Trophoblast cell (in vitro differentiated cells and primary cell): ENCODE measurements around the gene TBCD.
"Not testable (repeated sequence)": the region's sequence is repeated elsewhere in the genome, so short reads cannot be mapped to it uniquely, and the experiment has no call there.

Experiments
- DNase-seq, 2 donors: peaks; one replicate each; pipeline ENCODE4 v3.0.0-alpha.2; 2016
- H2AFZ ChIP-seq: 2 replicates; pipeline ENCODE4 v1.6.1; 2013; ENCODE audit warnings: low read length, moderate library complexity, mild to moderate bottlenecking; ENCODE audit not compliant: insufficient read depth, poor library complexity
- H2AK5ac ChIP-seq: 2 replicates; pipeline ENCODE4 v1.6.1; 2013; ENCODE audit warnings: mild to moderate bottlenecking, low read length
- H2BK120ac ChIP-seq: 2 replicates; pipeline ENCODE4 v1.6.1; 2013; ENCODE audit warnings: low read length, mild to moderate bottlenecking, moderate library complexity; ENCODE audit not compliant: insufficient read depth, poor library complexity
- H2BK12ac ChIP-seq: 2 replicates; pipeline ENCODE4 v1.6.1; 2013; ENCODE audit warnings: mild to moderate bottlenecking, low read length, moderate library complexity
- H2BK5ac ChIP-seq: 2 replicates; pipeline ENCODE4 v1.6.1; 2013; ENCODE audit warnings: low read length, low read depth, moderate library complexity, mild to moderate bottlenecking; ENCODE audit not compliant: poor library complexity
- H3K14ac ChIP-seq: 2 replicates; pipeline ENCODE4 v1.6.1; 2013; ENCODE audit warnings: mild to moderate bottlenecking, low read length
- H3K18ac ChIP-seq: 2 replicates; pipeline ENCODE4 v1.6.1; 2013; ENCODE audit warnings: mild to moderate bottlenecking, low read length
- H3K23ac ChIP-seq: 2 replicates; pipeline ENCODE4 v1.6.1; 2013; ENCODE audit warnings: low read length
- H3K27ac ChIP-seq: 2 replicates; pipeline ENCODE4 v1.5.1; 2013; ENCODE audit warnings: low read depth, mild to moderate bottlenecking, inconsistent platforms, low read length, moderate library complexity
- H3K27me3 ChIP-seq: 2 replicates; pipeline ENCODE4 v1.6.1; 2013; ENCODE audit warnings: inconsistent platforms, mild to moderate bottlenecking, low read length, moderate library complexity; ENCODE audit not compliant: insufficient read depth
- H3K36me3 ChIP-seq, 2 experiments: 1 replicate in 1 of 2; 2 replicates in 1 of 2; pipeline ENCODE4 v1.6.1; 2013; ENCODE audit warnings: low read length in 2 of 2, mild to moderate bottlenecking in 2 of 2, moderate library complexity in 1 of 2; ENCODE audit not compliant: insufficient read depth in 2 of 2, control insufficient read depth in 1 of 2
- H3K4ac ChIP-seq: 2 replicates; pipeline ENCODE4 v1.6.1; 2013; ENCODE audit warnings: low read depth, mild to moderate bottlenecking, low read length, moderate library complexity
- H3K4me1 ChIP-seq, 2 experiments: 1 replicate in 1 of 2; 2 replicates in 1 of 2; pipeline ENCODE4 v1.6.1; 2013; ENCODE audit warnings: low read length in 2 of 2, mild to moderate bottlenecking in 2 of 2, moderate library complexity in 1 of 2; ENCODE audit not compliant: insufficient read depth in 2 of 2, control insufficient read depth in 1 of 2
- H3K4me2 ChIP-seq: 2 replicates; pipeline ENCODE4 v1.6.1; 2013; ENCODE audit warnings: inconsistent platforms, mild to moderate bottlenecking, low read length, moderate library complexity
- H3K4me3 ChIP-seq: 2 replicates; pipeline ENCODE4 v1.5.1; 2013; ENCODE audit warnings: mild to moderate bottlenecking, low read depth, low read length, inconsistent platforms
- H3K79me1 ChIP-seq: one replicate; pipeline ENCODE4 v1.6.1; 2013; ENCODE audit warnings: low read length
- H3K79me2 ChIP-seq: 2 replicates; pipeline ENCODE4 v1.6.1; 2013; ENCODE audit warnings: low read length, mild to moderate bottlenecking; ENCODE audit not compliant: control insufficient read depth, insufficient read depth, poor library complexity
- H3K9ac ChIP-seq: 2 replicates; pipeline ENCODE4 v1.6.1; 2013; ENCODE audit warnings: mild to moderate bottlenecking, low read length
- H3K9me3 ChIP-seq: 2 replicates; pipeline ENCODE4 v1.6.1; 2013; ENCODE audit warnings: low read depth, mild to moderate bottlenecking, control low read depth, inconsistent platforms, low read length; ENCODE audit not compliant: insufficient read depth
- H4K12ac ChIP-seq: 2 replicates; pipeline ENCODE4 v1.6.1; 2013; ENCODE audit warnings: low read depth, mild to moderate bottlenecking, low read length, moderate library complexity
- H4K8ac ChIP-seq: 2 replicates; pipeline ENCODE4 v1.6.1; 2013; ENCODE audit warnings: low read depth, mild to moderate bottlenecking, low read length, moderate library complexity
- H4K91ac ChIP-seq: one replicate; pipeline ENCODE4 v1.6.1; 2013; ENCODE audit warnings: low read depth, mild to moderate bottlenecking, low read length, moderate library complexity
- WGBS: extraction: QIAGEN DNeasy Blood & Tissue Kit; methylation state at CpG from one replicate; pipeline ENCODE4 v1.1.7; 2013; ENCODE audit warnings: missing lambda C conversion rate; ENCODE audit not compliant: insufficient read length, insufficient coverage; ENCODE audit errors: extremely low coverage; 5-methylcytosine and 5-hydroxymethylcytosine counted together

TBCD gene

DNA sequence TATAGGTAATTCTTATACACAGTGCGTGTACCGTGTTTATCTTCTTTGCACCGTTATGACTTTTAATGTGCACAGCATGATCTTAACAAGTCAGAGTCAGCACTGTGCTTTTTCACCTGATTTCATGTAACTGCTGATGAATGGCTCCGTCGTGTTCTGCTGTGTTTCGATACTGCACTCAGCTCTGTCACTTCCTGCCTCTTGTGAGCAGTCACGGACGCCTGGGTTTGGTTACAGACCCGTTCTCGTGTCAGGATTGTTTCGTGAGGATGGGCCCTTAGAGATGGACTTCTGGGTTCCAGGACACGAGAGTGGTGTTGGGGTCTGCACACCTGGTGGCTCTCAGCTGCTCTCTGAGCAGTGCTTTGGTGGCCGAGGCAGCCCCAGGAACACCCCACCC lies 24.6 kb downstream of the TBCD start:
- Histone ChIP-seq H3K4me3 (no peak overlapping the region), H3K9ac (no peak overlapping the region), H3K23ac (no peak overlapping the region), H3K36me3 (peaks cover 16 to 19% of the 10 kb centered on the region in 2 experiments), H4K91ac (no peak overlapping the region), H2AK5ac (no peak overlapping the region), H4K12ac (no peak overlapping the region), H3K4ac (no peak overlapping the region), H2BK5ac (no peak overlapping the region), H2BK12ac (no peak overlapping the region), H3K14ac (no peak overlapping the region), H3K4me2 (no peak overlapping the region), H3K18ac (no peak overlapping the region), H2BK120ac (no peak overlapping the region), H3K4me1 (no peaks in the 10 kb centered on the region), H3K79me1 (no peaks in the 10 kb centered on the region), H4K8ac (no peak overlapping the region), H3K9me3 (peaks cover 2% of the 10 kb centered on the region), H3K79me2 (no peaks in the 10 kb centered on the region), H3K27ac (no peak overlapping the region), H3K27me3 (no peaks in the 10 kb centered on the region), H2AFZ (no peak overlapping the region)
- WGBS, result no CpG with 5 or more reads among the region's 13 CpGs
- no peak for DNase-seq

- not testable (repeated sequence) for H3K27me3 ChIP-seq, H3K27ac ChIP-seq, H3K79me1 ChIP-seq, DNase-seq, H2AK5ac ChIP-seq, H3K79me2 ChIP-seq, H3K18ac ChIP-seq, H3K4me3 ChIP-seq, H3K4me2 ChIP-seq, H3K23ac ChIP-seq, H3K4ac ChIP-seq, H4K8ac ChIP-seq, H3K9ac ChIP-seq, H3K4me1 ChIP-seq, H2BK5ac ChIP-seq, H2BK12ac ChIP-seq, H4K12ac ChIP-seq, H3K9me3 ChIP-seq, H2AFZ ChIP-seq, H2BK120ac ChIP-seq, H4K91ac ChIP-seq, H3K14ac ChIP-seq
- no CpG with 5 or more reads among the region's 21 CpGs for WGBS
- H3K36me3 ChIP-seq, result peaks cover 13 to 17% of the 10 kb centered on the region in 2 experiments
Observed at GRCh38 chr17:82777778-82778375, 26.0 kb downstream of the TBCD start.

DNA sequence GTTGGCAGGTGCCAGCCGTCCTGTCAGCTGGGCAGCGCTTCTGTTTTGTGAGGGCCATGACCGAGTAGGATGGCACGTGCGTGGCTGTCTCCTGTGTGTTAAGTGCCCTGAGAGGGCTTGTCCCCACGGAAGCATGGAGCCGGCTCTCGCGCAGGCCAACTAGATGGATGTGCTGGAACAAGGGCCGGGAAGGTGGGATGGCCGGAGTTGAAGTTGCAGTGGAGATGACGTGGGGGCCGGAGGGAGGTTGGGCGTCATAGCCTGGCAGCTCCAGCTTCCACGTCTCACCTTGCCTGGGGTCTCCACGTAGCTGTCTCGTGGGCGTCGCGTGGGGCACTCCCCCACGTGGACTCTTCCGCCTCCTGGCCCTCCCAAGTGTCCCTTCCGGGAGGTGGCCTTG lies 27.7 kb downstream of the TBCD start:
- Histone ChIP-seq H4K8ac (no peak overlapping the region), H3K27ac (no peak overlapping the region), H2BK5ac (no peak overlapping the region), H3K4ac (no peak overlapping the region), H2AFZ (no peak overlapping the region), H3K36me3 (peaks cover 16 to 18% of the 10 kb centered on the region in 2 experiments), H4K12ac (no peak overlapping the region), H2BK12ac (no peak overlapping the region), H3K79me1 (no peaks in the 10 kb centered on the region), H3K27me3 (no peaks in the 10 kb centered on the region), H3K4me1 (no peaks in the 10 kb centered on the region), H2BK120ac (no peak overlapping the region), H3K4me2 (no peak overlapping the region), H3K4me3 (no peak overlapping the region), H3K9ac (no peak overlapping the region), H4K91ac (no peak overlapping the region), H2AK5ac (no peak overlapping the region), H3K18ac (no peak overlapping the region), H3K79me2 (no peaks in the 10 kb centered on the region), H3K9me3 (peaks cover 2% of the 10 kb centered on the region), H3K23ac (no peak overlapping the region), H3K14ac (no peak overlapping the region)
- no peak for DNase-seq
- WGBS, result no CpG with 5 or more reads among the region's 23 CpGs

DNA sequence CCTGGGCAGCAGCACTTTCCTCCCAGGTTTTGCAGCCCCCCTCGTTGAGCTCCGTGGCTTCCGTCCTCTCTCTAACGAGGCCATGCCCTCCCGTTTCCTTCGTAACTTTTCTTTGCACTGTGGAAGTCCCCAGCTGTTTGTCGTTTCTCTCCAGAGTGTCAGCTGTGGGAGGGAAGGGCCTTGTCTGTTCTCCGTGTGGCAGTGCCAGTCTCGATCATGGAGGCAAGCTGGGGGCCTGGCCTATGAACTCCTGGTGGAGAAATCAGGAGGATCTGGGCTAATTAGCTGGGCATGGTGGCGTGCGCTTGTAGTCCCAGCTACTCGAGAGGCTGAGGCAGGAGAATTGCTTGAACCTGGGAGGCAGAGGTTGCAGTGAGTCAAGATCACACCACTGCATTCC lies 28.3 kb downstream of the TBCD start:
- DNase-seq, result no peak
- WGBS, result no CpG with 5 or more reads among the region's 12 CpGs
- Histone ChIP-seq H2BK12ac (no peak overlapping the region), H2AFZ (no peak overlapping the region), H2BK5ac (no peak overlapping the region), H3K9me3 (peaks cover 2% of the 10 kb centered on the region), H2AK5ac (no peak overlapping the region), H2BK120ac (no peak overlapping the region), H3K79me1 (no peaks in the 10 kb centered on the region), H3K4me1 (no peaks in the 10 kb centered on the region), H3K9ac (no peak overlapping the region), H3K14ac (no peak overlapping the region), H3K36me3 (peaks cover 18 to 19% of the 10 kb centered on the region in 2 experiments), H3K27me3 (no peaks in the 10 kb centered on the region), H3K23ac (no peak overlapping the region), H3K79me2 (no peaks in the 10 kb centered on the region), H3K4me3 (no peak overlapping the region), H4K12ac (no peak overlapping the region), H3K4me2 (no peak overlapping the region), H4K8ac (no peak overlapping the region), H3K18ac (no peak overlapping the region), H3K27ac (no peak overlapping the region), H4K91ac (no peak overlapping the region), H3K4ac (no peak overlapping the region)
